MM.1S (cell line): ENCODE measurements around the gene FYCO1.

Source experiments
- EZH2 ChIP-seq: fragments of 300-600 bp; sonication (generic); optimal IDR thresholded peaks from 2 replicates; pipeline ENCODE3; 2017; ENCODE audit warnings: low read depth, mild to moderate bottlenecking, antibody characterized with exemption, low read length, mixed read lengths
- EZH2phosphoT487 ChIP-seq: fragments of 300-600 bp; sonication (generic); IDR thresholded peaks from 2 replicates; pipeline ENCODE4 v1.6.1; 2018; ENCODE audit warnings: antibody characterized with exemption, low read length
- TF ChIP-seq, protein P1 (sequence below): fragments of 300-600 bp; sonication (generic); IDR thresholded peaks from 2 replicates; pipeline ENCODE4 v1.5.1; 2016; ENCODE audit warnings: antibody characterized with exemption, low read length, mixed read lengths

DNA sequence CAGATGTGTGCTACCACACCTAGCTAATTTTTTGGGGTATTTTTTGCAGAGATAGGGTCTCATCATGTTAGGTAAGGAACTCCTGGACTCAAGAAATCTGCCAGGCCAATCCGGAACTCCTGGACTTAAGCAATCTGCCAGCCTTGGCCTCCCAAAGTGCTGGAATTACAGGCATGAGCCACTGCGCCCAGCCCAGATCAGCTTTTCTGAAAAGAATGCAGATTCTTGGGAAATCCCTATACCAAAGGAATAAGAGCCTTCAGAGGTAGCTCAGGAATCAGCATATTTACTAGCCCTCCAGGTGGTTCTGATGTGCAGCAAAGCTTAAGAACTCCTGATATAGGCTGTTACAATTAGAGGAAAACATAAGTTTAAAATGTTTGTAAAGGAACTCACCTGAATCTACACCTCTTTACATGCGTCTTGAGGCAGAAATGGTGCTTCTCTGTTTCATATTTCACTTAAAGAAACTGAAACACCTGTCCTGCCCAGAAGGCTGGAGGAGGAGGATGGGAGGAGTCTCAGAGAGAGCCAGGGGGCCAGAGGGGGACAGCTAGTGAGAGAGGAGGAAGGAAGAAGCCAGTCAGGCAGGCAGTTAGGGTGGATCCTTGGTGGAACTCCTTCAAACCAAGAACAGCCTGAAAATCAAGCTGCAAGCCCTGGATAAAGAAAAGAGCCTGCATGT is 31.5 kb upstream of the FYCO1 start, which contains the start of gene XCR1:
- TF ChIP-seq, protein P1, sequence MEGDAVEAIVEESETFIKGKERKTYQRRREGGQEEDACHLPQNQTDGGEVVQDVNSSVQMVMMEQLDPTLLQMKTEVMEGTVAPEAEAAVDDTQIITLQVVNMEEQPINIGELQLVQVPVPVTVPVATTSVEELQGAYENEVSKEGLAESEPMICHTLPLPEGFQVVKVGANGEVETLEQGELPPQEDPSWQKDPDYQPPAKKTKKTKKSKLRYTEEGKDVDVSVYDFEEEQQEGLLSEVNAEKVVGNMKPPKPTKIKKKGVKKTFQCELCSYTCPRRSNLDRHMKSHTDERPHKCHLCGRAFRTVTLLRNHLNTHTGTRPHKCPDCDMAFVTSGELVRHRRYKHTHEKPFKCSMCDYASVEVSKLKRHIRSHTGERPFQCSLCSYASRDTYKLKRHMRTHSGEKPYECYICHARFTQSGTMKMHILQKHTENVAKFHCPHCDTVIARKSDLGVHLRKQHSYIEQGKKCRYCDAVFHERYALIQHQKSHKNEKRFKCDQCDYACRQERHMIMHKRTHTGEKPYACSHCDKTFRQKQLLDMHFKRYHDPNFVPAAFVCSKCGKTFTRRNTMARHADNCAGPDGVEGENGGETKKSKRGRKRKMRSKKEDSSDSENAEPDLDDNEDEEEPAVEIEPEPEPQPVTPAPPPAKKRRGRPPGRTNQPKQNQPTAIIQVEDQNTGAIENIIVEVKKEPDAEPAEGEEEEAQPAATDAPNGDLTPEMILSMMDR, result no peak
- TF ChIP-seq EZH2 (no peak), EZH2phosphoT487 (no peak)
